Measurements from ENCODE around the gene CLIC1. TPM values are rescaled to one million over a fixed set of nuclear protein-coding genes. Genes with fewer than 3 reads are reported as not detected.

The CLIC1 gene
- total and polyA plus RNA-seq, 2 donors (not counting 1 experiment from before 2014, with no cell fraction given) = 216 to 290 TPM

DNA sequence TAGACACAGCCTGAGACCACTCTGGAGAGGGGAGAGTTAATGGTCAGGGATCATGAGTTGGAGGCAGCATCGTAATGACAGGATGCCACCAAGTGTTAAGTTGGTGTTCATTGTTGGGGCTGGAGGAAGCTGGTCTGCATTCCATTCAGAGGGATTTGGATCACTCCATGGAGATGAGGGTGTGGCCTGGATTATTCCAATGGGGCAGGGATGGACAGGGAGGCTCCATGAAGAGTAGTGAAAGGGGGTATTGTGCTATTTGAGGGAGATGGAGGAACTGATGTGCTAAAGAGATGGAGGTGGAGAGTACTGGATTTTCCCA lies 27.2 kb upstream of the CLIC1 start:
- Mint-ChIP-seq H3K4me3 (no peak overlapping the region), H3K27ac (no peak overlapping the region)
- no peak overlapping the region for H3K4me2 ChIP-seq (replicated peaks; ENCODE audit: low read depth, low read length, poor library complexity, severe bottlenecking)

DNA sequence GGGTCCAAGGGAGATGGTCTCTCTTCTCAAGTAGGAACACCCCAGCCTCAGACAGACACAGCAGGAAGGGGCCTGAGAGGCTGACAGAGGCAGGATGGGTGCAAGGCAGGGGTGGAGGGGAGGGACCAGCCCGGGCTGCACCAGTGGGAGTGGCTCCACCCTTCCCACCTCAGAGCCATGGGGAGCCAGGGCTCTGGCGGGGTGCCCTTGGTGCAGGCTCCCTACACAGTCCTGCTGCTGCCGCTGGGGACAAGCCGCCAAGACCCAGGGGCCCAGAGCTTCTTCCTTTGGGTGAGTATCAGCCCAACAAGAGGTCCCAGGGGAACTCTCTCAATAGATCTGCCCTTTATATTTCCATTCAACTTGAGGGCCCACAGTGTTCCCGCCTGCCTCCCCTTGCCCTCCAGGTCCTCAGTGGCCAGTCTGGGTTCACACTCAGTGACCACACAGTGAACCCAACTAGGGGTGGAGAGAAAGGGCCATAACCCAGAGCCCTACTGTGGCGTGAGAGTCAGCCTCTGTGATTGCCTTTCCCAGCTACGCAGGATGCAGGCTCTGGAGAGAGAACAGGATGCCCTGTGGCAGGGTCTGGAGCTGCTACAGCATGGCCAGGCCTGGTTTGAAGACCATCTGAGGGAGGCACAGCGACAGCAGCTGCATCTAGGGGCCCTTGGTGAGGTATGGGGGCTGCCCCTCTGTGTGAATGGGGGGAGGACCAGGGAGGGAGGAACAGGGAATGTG lies 26.7 kb upstream of the CLIC1 start:
- no peak overlapping the region for H2AFZ ChIP-seq (ENCODE audit: insufficient read depth, low read depth, low read length, poor library complexity, severe bottlenecking)
- Mint-ChIP-seq H3K27ac (no peak overlapping the region), H3K4me3 (no peak overlapping the region), H3K9me3 (ENCODE audit: insufficient read depth) (no peaks in the 10 kb centered on the region), H3K4me1 (no peaks in the 10 kb centered on the region), H3K27me3 (no peaks in the 10 kb centered on the region)
- H3K4me2 ChIP-seq (replicated peaks; ENCODE audit: low read depth, low read length, poor library complexity, severe bottlenecking) = no peak overlapping the region
- POLR2A ChIA-PET = no interaction called here
- H3K27me3 ChIP-seq (replicated peaks in 1 of 4; ENCODE audit: control extremely low read depth in 1 of 4, control insufficient read depth in 3 of 4, insufficient read depth in 4 of 4, low read length in 3 of 4) = no peaks in the 10 kb centered on the region
- H3K79me2 ChIP-seq (ENCODE audit: control insufficient read depth, insufficient read depth, low read length) = no peaks in the 10 kb centered on the region
- intact Hi-C loops (cut with micrococcal nuclease) = no loop called here
- ATAC-seq (ENCODE audit: low read depth) (no peak), DNase-seq (no peak)
- H3K9me3 ChIP-seq (ENCODE audit: control extremely low read depth in 1 of 3, control insufficient read depth in 2 of 3, insufficient read depth in 1 of 3, low read length in 2 of 3) = no peaks in the 10 kb centered on the region
- CTCF ChIA-PET = interaction anchor here (0.6 to 1.2 kb wide), 2 partner anchors 33 to 1875 kb away, joined by 3 read pairs; no protein-coding TSS in a partner anchor
- no peak overlapping the region for H3K9ac ChIP-seq (ENCODE audit: low read length)
- H4K20me1 ChIP-seq (ENCODE audit: control insufficient read depth, insufficient read depth, low read length, poor library complexity, severe bottlenecking) = no peaks in the 10 kb centered on the region
- TF ChIP-seq, protein P1, sequence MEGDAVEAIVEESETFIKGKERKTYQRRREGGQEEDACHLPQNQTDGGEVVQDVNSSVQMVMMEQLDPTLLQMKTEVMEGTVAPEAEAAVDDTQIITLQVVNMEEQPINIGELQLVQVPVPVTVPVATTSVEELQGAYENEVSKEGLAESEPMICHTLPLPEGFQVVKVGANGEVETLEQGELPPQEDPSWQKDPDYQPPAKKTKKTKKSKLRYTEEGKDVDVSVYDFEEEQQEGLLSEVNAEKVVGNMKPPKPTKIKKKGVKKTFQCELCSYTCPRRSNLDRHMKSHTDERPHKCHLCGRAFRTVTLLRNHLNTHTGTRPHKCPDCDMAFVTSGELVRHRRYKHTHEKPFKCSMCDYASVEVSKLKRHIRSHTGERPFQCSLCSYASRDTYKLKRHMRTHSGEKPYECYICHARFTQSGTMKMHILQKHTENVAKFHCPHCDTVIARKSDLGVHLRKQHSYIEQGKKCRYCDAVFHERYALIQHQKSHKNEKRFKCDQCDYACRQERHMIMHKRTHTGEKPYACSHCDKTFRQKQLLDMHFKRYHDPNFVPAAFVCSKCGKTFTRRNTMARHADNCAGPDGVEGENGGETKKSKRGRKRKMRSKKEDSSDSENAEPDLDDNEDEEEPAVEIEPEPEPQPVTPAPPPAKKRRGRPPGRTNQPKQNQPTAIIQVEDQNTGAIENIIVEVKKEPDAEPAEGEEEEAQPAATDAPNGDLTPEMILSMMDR (IDR thresholded peaks at IDR 0.05) = no peak
- no peak for TF ChIP-seq EZH2 (IDR thresholded peaks at IDR 0.05; ENCODE audit: borderline replicate concordance, insufficient read depth, low read depth, low read length, poor library complexity, severe bottlenecking)
- no peak overlapping the region for H3K27ac ChIP-seq (ENCODE audit: low read length in 2 of 2)
- H3K36me3 ChIP-seq (replicated peaks in 1 of 2; ENCODE audit: control extremely low read depth in 1 of 2, control insufficient read depth in 1 of 2, extremely low read depth in 1 of 2, insufficient read depth in 2 of 2, low read length in 1 of 2) = peaks cover 0 to 14% of the 10 kb centered on the region in 2 experiments
- 93% methylated on average over 6 of the region's 8 CpGs for WGBS (ENCODE audit: insufficient coverage)
- H3K4me3 ChIP-seq (ENCODE audit: control extremely low read depth in 1 of 5, extremely low read depth in 1 of 5, insufficient read depth in 1 of 5, low read depth in 2 of 5, low read length in 4 of 5) = no peak overlapping the region
- H3K4me1 ChIP-seq (ENCODE audit: control insufficient read depth in 2 of 2, insufficient read depth in 2 of 2, low read length in 2 of 2) = no peaks in the 10 kb centered on the region

More for the DNA sequence above, 27.2 kb upstream of the CLIC1 start:
- intact Hi-C loops (cut with micrococcal nuclease) = no loop called here
- ATAC-seq (ENCODE audit: low read depth) = no peak
- ChIA-PET CTCF (interaction anchor here (0.6 to 1.2 kb wide), 2 partner anchors 34 to 1874 kb away, joined by 3 read pairs; no protein-coding TSS in a partner anchor), POLR2A (no interaction called here)
- Mint-ChIP-seq H3K4me1 (no peaks in the 10 kb centered on the region), H3K27me3 (no peaks in the 10 kb centered on the region), H3K9me3 (ENCODE audit: insufficient read depth) (no peaks in the 10 kb centered on the region)
- H3K4me3 ChIP-seq (ENCODE audit: control extremely low read depth in 1 of 5, extremely low read depth in 1 of 5, insufficient read depth in 1 of 5, low read depth in 2 of 5, low read length in 4 of 5) = no peak overlapping the region
- H3K4me1 ChIP-seq (ENCODE audit: control insufficient read depth in 2 of 2, insufficient read depth in 2 of 2, low read length in 2 of 2) = no peaks in the 10 kb centered on the region
- DNase-seq = no peak
- no peaks in the 10 kb centered on the region for H3K27me3 ChIP-seq (replicated peaks in 1 of 4; ENCODE audit: control extremely low read depth in 1 of 4, control insufficient read depth in 3 of 4, insufficient read depth in 4 of 4, low read length in 3 of 4)
- H2AFZ ChIP-seq (ENCODE audit: insufficient read depth, low read depth, low read length, poor library complexity, severe bottlenecking) = no peak overlapping the region
- WGBS (ENCODE audit: insufficient coverage) = 83% methylated on average over 1 of the region's 1 CpG
- H3K79me2 ChIP-seq (ENCODE audit: control insufficient read depth, insufficient read depth, low read length) = no peaks in the 10 kb centered on the region
- no peak overlapping the region for H3K9ac ChIP-seq (ENCODE audit: low read length)
- H3K9me3 ChIP-seq (ENCODE audit: control extremely low read depth in 1 of 3, control insufficient read depth in 2 of 3, insufficient read depth in 1 of 3, low read length in 2 of 3) = no peaks in the 10 kb centered on the region
- no peaks in the 10 kb centered on the region for H4K20me1 ChIP-seq (ENCODE audit: control insufficient read depth, insufficient read depth, low read length, poor library complexity, severe bottlenecking)
- TF ChIP-seq EZH2 (IDR thresholded peaks at IDR 0.05; ENCODE audit: borderline replicate concordance, insufficient read depth, low read depth, low read length, poor library complexity, severe bottlenecking) = no peak
- TF ChIP-seq, protein P1 (IDR thresholded peaks at IDR 0.05) = no peak
- peaks cover 0 to 12% of the 10 kb centered on the region in 2 experiments for H3K36me3 ChIP-seq (replicated peaks in 1 of 2; ENCODE audit: control extremely low read depth in 1 of 2, control insufficient read depth in 1 of 2, extremely low read depth in 1 of 2, insufficient read depth in 2 of 2, low read length in 1 of 2)
- H3K27ac ChIP-seq (ENCODE audit: low read length in 2 of 2) = no peak overlapping the region
